Measurements from ENCODE around the gene SYT13. TPM values are rescaled to one million over a fixed set of nuclear protein-coding genes. Genes with fewer than 3 reads are reported as not detected.
A peak's percentile ranks its signal among the peaks of the same experiment; 100 is the strongest.

SYT13 gene
- total RNA-seq, 1 donor from 2014 or later = not detected

GRCh38 chr11:45322891-45323600 is 36.9 kb upstream of the SYT13 start:
- TF ChIP-seq, protein P1, sequence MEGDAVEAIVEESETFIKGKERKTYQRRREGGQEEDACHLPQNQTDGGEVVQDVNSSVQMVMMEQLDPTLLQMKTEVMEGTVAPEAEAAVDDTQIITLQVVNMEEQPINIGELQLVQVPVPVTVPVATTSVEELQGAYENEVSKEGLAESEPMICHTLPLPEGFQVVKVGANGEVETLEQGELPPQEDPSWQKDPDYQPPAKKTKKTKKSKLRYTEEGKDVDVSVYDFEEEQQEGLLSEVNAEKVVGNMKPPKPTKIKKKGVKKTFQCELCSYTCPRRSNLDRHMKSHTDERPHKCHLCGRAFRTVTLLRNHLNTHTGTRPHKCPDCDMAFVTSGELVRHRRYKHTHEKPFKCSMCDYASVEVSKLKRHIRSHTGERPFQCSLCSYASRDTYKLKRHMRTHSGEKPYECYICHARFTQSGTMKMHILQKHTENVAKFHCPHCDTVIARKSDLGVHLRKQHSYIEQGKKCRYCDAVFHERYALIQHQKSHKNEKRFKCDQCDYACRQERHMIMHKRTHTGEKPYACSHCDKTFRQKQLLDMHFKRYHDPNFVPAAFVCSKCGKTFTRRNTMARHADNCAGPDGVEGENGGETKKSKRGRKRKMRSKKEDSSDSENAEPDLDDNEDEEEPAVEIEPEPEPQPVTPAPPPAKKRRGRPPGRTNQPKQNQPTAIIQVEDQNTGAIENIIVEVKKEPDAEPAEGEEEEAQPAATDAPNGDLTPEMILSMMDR (IDR thresholded peaks at IDR 0.05) = no peak
- no peaks in the 10 kb centered on the region for H3K36me3 ChIP-seq
- intact Hi-C loops (cut with DNase I) = no loop called here
- peaks cover 0 to 5% of the 10 kb centered on the region in 2 donors for H3K9me3 ChIP-seq
- H3K27me3 ChIP-seq = no peaks in the 10 kb centered on the region
- no peak overlapping the region for H3K27ac ChIP-seq
- H3K4me3 ChIP-seq = no peak overlapping the region
- peaks cover 0 to 9% of the 10 kb centered on the region in 2 donors for H3K4me1 ChIP-seq
- peak in 1 of 2 donors; percentile 55 for DNase-seq (ENCODE audit: low spot score in 2 of 2)

- H3K27me3 ChIP-seq = no peaks in the 10 kb centered on the region
- intact Hi-C loops (cut with DNase I) = no loop called here
- TF ChIP-seq, protein P1 (IDR thresholded peaks at IDR 0.05) = no peak
- H3K36me3 ChIP-seq = no peaks in the 10 kb centered on the region
- no peak overlapping the region for H3K27ac ChIP-seq
- H3K4me1 ChIP-seq = peaks cover 0 to 9% of the 10 kb centered on the region in 2 donors
- H3K9me3 ChIP-seq = peaks cover 0 to 5% of the 10 kb centered on the region in 2 donors
- DNase-seq (ENCODE audit: low spot score in 2 of 2) = peak in 1 of 2 donors; percentile 43
- H3K4me3 ChIP-seq = no peak overlapping the region
Observed at GRCh38 chr11:45322111-45322705, 36.1 kb upstream of the SYT13 start.

DNA sequence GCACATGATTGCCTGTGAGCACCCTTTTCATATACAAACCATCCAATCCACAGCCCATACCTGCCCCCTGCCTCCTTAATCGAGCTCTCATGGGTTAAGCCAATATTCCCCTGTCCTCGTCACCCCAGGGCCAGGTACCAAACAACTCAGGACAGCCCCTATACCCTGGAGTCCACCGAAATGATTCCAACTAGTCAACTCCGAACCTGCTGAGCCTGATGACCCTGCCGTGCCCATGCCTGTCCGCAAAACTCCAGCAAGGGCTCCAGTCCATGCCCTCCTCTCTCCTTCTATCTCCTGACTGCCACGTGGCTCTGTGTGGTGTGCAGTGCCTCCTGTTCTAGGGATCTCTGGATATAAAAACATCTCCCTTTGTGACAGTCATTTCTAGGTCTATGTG is 35.5 kb upstream of the SYT13 start:
- intact Hi-C loops (cut with DNase I) = no loop called here
- peak in 1 of 2 donors; percentile 27 for DNase-seq (ENCODE audit: low spot score in 2 of 2)

GRCh38 chr11:45321031-45321595 is 35.0 kb upstream of the SYT13 start:
- Histone ChIP-seq H3K4me1 (peaks cover 0 to 9% of the 10 kb centered on the region in 2 donors), H3K36me3 (no peaks in the 10 kb centered on the region), H3K27me3 (no peaks in the 10 kb centered on the region), H3K27ac (no peak overlapping the region), H3K9me3 (no peaks in the 10 kb centered on the region), H3K4me3 (no peak overlapping the region)
- DNase-seq (ENCODE audit: low spot score in 2 of 2) = peak in 1 of 2 donors; percentile 24
- TF ChIP-seq, protein P1 (IDR thresholded peaks at IDR 0.05) = no peak
- intact Hi-C loops (cut with DNase I) = no loop called here

More for the DNA sequence above, 35.5 kb upstream of the SYT13 start:
- Histone ChIP-seq H3K27ac (no peak overlapping the region), H3K36me3 (no peaks in the 10 kb centered on the region), H3K4me1 (peaks cover 0 to 9% of the 10 kb centered on the region in 2 donors), H3K9me3 (peaks cover 0 to under 1% of the 10 kb centered on the region in 2 donors), H3K4me3 (no peak overlapping the region), H3K27me3 (no peaks in the 10 kb centered on the region)
- TF ChIP-seq, protein P1 (IDR thresholded peaks at IDR 0.05) = no peak

DNA sequence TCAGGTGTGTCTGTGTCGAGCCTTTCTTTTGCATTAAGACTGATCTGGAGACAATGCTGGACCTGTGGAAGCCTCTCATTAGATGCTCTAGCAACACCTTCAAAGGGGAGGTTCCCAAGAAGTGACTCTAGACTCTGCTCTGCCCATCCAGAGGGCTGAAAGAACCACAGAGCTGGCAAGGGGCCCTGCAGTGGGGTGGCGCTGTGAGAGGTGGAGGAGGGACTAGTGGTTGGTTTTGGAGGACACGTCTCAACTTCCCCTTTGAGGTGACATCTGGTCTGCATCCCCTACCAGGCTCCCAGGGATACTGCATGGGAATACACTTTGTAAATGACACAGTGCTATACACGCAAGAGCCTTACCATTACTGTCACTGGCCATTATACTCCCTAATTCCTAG is 34.2 kb upstream of the SYT13 start:
- Histone ChIP-seq H3K36me3 (no peaks in the 10 kb centered on the region), H3K27ac (no peak overlapping the region)
- intact Hi-C loops (cut with DNase I) = no loop called here

More for the DNA sequence above, 34.2 kb upstream of the SYT13 start:
- Histone ChIP-seq H3K4me3 (no peak overlapping the region), H3K27me3 (no peaks in the 10 kb centered on the region), H3K4me1 (peaks cover 0 to 9% of the 10 kb centered on the region in 2 donors), H3K9me3 (no peaks in the 10 kb centered on the region)
- TF ChIP-seq, protein P1 (IDR thresholded peaks at IDR 0.05) = no peak
- no peak for DNase-seq (ENCODE audit: low spot score in 2 of 2)
